ENCODE results near the gene ACTN1. TPM values are rescaled to one million over a fixed set of nuclear protein-coding genes. Genes with fewer than 3 reads are reported as not detected.

The ACTN1 gene
- total and polyA plus RNA-seq, 10 of the 15 experiments (the other 5 are each of a cell fraction or from before 2014, with no cell fraction given) = 0.14 to 39.4 (median 2.6) TPM

- POLR2A ChIA-PET = no interaction called here
- no peak overlapping the region for H3K4me2 ChIP-seq (ENCODE audit: control insufficient read depth, insufficient read depth)
- no peak for DNase-seq (ENCODE audit: low read depth, low spot score)
- ATAC-seq = no peak
- 57% methylated on average over 14 of the region's 14 CpGs for WGBS (ENCODE audit: insufficient coverage, insufficient replicate concordance, low lambda C conversion rate, missing lambda C conversion rate)
- in situ Hi-C loops (cut with MboI) (no loop called here), intact Hi-C loops (cut with micrococcal nuclease; ENCODE audit: unreplicated experiment) (no loop called here)
- SMC1A ChIA-PET (ENCODE audit: uncharacterized antibody, unreplicated experiment) = no interaction called here
- H3K9me3 ChIP-seq (replicated peaks; ENCODE audit: control insufficient read depth, insufficient read depth, low read length) = no peaks in the 10 kb centered on the region
- H3K4me3 ChIP-seq = no peak overlapping the region
- no peaks in the 10 kb centered on the region for H3K27me3 ChIP-seq (replicated peaks in 1 of 2; ENCODE audit: control insufficient read depth in 2 of 2, insufficient read depth in 2 of 2, low read length in 1 of 2)
- H3K36me3 ChIP-seq (ENCODE audit: control insufficient read depth in 2 of 2, insufficient read depth in 2 of 2, low read length in 1 of 2) = no peaks in the 10 kb centered on the region; a peak in 1 of 4 replicates
- no peak overlapping the region for H3K27ac ChIP-seq (ENCODE audit: control insufficient read depth, insufficient read depth)
- RAD21 ChIA-PET (ENCODE audit: unreplicated experiment) = no interaction called here
- H2AFZ ChIP-seq (ENCODE audit: control insufficient read depth, low read depth, low read length) = no peak overlapping the region
- H4K20me1 ChIP-seq (ENCODE audit: control insufficient read depth, insufficient read depth) = no peaks in the 10 kb centered on the region; the same call in 1 of the 2 replicates
- no peak for FAIRE-seq
- BruUV-seq (replicated peaks) = no TSS peak
- no peak overlapping the region for H3K9ac ChIP-seq (ENCODE audit: control insufficient read depth, insufficient read depth, low read length)
- H3K79me2 ChIP-seq (ENCODE audit: control insufficient read depth, insufficient read depth, low read length) = no peaks in the 10 kb centered on the region; the same call in 1 of the 2 replicates
- peaks cover 9% of the 10 kb centered on the region; the same call in 1 of the 2 replicates for H3K4me1 ChIP-seq (ENCODE audit: control insufficient read depth, insufficient read depth, low read length)
- no peak for TF ChIP-seq POLR2AphosphoS5 (IDR thresholded peaks at IDR 0.05; ENCODE audit: low read length)
- TF ChIP-seq RAD21 (IDR thresholded peaks at IDR 0.05; ENCODE audit: insufficient read depth, low read depth, low read length) = no peak
- TF ChIP-seq NBN (IDR thresholded peaks at IDR 0.05) = no peak
- TF ChIP-seq ZNF217 (IDR thresholded peaks at IDR 0.05) = no peak
- TF ChIP-seq ASH2L (IDR thresholded peaks at IDR 0.05; ENCODE audit: borderline replicate concordance, low read depth) = no peak
- no peak for TF ChIP-seq NKRF (conservative IDR thresholded peaks at IDR 0.05)
- no peak for TF ChIP-seq IRF3 (IDR thresholded peaks at IDR 0.05)
- no peak for TF ChIP-seq TARDBP (IDR thresholded peaks at IDR 0.05; ENCODE audit: borderline replicate concordance)
- no peak for TF ChIP-seq BACH1 (IDR thresholded peaks at IDR 0.05; ENCODE audit: borderline replicate concordance)
- TF ChIP-seq ZBTB33 (IDR thresholded peaks at IDR 0.05) = no peak
- no peak for TF ChIP-seq IRF4 (IDR thresholded peaks at IDR 0.05; ENCODE audit: low read depth, low read length)
- no peak for TF ChIP-seq ATF3 (IDR thresholded peaks at IDR 0.05; ENCODE audit: borderline replicate concordance, extremely low read depth, low read depth, low read length)
- TF ChIP-seq SKIL (IDR thresholded peaks at IDR 0.05; ENCODE audit: low read depth, poor library complexity, severe bottlenecking) = no peak
- no peak for TF ChIP-seq POU2F2 (IDR thresholded peaks at IDR 0.05; ENCODE audit: borderline replicate concordance, low read depth, low read length)
- CTCF ChIA-PET = no interaction called here
Measured at GRCh38 chr14:68951800-68952530, 27.1 kb downstream of the ACTN1 start.

All from GM12878 (cell line).